ENCODE results near the gene C6orf120. TPM values are rescaled to one million over a fixed set of nuclear protein-coding genes. Genes with fewer than 3 reads are reported as not detected.

Gene C6orf120
- total and polyA plus RNA-seq, 2 of the 13 experiments (the other 11 are each of a cell fraction or from before 2014, with no cell fraction given): 21.7 to 29.9 TPM

GRCh38 chr6:169724494-169725124 lies 22.7 kb downstream of the C6orf120 start, which contains the start of gene PHF10 (continued):
- TF ChIP-seq SNRNP70 (IDR thresholded peaks at IDR 0.05; ENCODE audit: low read depth, low read length) (no peak), ZFP91 (CRISPR knock-in tag; IDR thresholded peaks at IDR 0.05; ENCODE audit: borderline replicate concordance) (peak; percentile 93; the same call in 1 of the 2 replicates), THYN1 (CRISPR knock-in tag; IDR thresholded peaks at IDR 0.05; ENCODE audit: borderline replicate concordance, low read depth) (no peak), U2AF1 (optimal IDR thresholded peaks at IDR 0.05; ENCODE audit: low read depth, low read length) (no peak), CREB1 (IDR thresholded peaks at IDR 0.05) (no peak), CREB1 (CRISPR knock-in tag; IDR thresholded peaks at IDR 0.05) (no peak), ZBTB7B (CRISPR knock-in tag; IDR thresholded peaks at IDR 0.05) (peak; percentile 94), ZNF773 (CRISPR knock-in tag; IDR thresholded peaks at IDR 0.05; ENCODE audit: borderline replicate concordance) (0 out of 2 replicates have a peak, but pooled peaks have one; percentile 36), MXI1 (IDR thresholded peaks at IDR 0.05; ENCODE audit: borderline replicate concordance, low read depth, low read length) (no peak), KMT2A (CRISPR knock-in tag; IDR thresholded peaks at IDR 0.05) (peak; percentile 62; the same call in 1 of the 2 replicates), ZNF337 (CRISPR knock-in tag; IDR thresholded peaks at IDR 0.05; ENCODE audit: borderline replicate concordance, low read depth) (peak; percentile 85; the same call in 1 of the 2 replicates), KDM3A (CRISPR knock-in tag; IDR thresholded peaks at IDR 0.05; ENCODE audit: low read depth) (peak; percentile 62; the same call in 1 of the 2 replicates), ATRX (CRISPR knock-in tag; IDR thresholded peaks at IDR 0.05; ENCODE audit: borderline replicate concordance) (0 out of 2 replicates have a peak, but pooled peaks have one; percentile 49), ZNF383 (CRISPR knock-in tag; IDR thresholded peaks at IDR 0.05; ENCODE audit: borderline replicate concordance) (no peak), ZNF12 (CRISPR knock-in tag; IDR thresholded peaks at IDR 0.05) (peak; percentile 53; the same call in 1 of the 2 replicates), DMTF1 (CRISPR knock-in tag; IDR thresholded peaks at IDR 0.05) (no peak; the same call in 1 of the 2 replicates), ZUFSP (CRISPR knock-in tag; IDR thresholded peaks at IDR 0.05; ENCODE audit: borderline replicate concordance) (no peak), TEF (CRISPR knock-in tag; IDR thresholded peaks at IDR 0.05) (0 out of 2 replicates have a peak, but pooled peaks have one; percentile 48), RFX5 (IDR thresholded peaks at IDR 0.05; ENCODE audit: low read depth, low read length) (no peak), RBAK (CRISPR knock-in tag; IDR thresholded peaks at IDR 0.05) (no peak), ZNF543 (CRISPR knock-in tag; IDR thresholded peaks at IDR 0.05) (peak; percentile 83; the same call in 1 of the 2 replicates), ZNF44 (CRISPR knock-in tag; IDR thresholded peaks at IDR 0.05) (no peak), SALL2 (CRISPR knock-in tag; IDR thresholded peaks at IDR 0.05) (peak; percentile 72; the same call in 1 of the 2 replicates), MEIS2 (CRISPR knock-in tag; IDR thresholded peaks at IDR 0.05) (0 out of 2 replicates have a peak, but pooled peaks have one; percentile 39)
